Calu3 (cell line): ENCODE measurements around the gene COX6B2. TPM values are rescaled to one million over a fixed set of nuclear protein-coding genes. Genes with fewer than 3 reads are reported as not detected.

Experiments
- BruUV-seq: library from RNA; stranded (reverse); fragments of 400-500 nt; replicated peaks from 2 replicates; lab custom pipeline; 2021; lab: Mats Ljungman, UMichigan
- CTCF ChIA-PET: fragments of 300-600 bp; sonication (Branson Sonifier 250); formaldehyde crosslinking; loops from one replicate; lab custom pipeline; 2022; ENCODE audit warnings: antibody characterized with exemption; lab: Charles Lee
- DNase-seq: peaks from one replicate; pipeline ENCODE4 v3.0.0; 2022
- H3K27ac Mint-ChIP-seq: one replicate; pipeline ENCODE4 v1.8.0; 2022; ENCODE audit warnings: mixed read lengths; ENCODE audit not compliant: unreplicated experiment
- H3K27me3 Mint-ChIP-seq: one replicate; pipeline ENCODE4 v1.8.0; 2022; ENCODE audit warnings: mixed read lengths; ENCODE audit not compliant: unreplicated experiment
- H3K36me3 Mint-ChIP-seq: one replicate; pipeline ENCODE4 v1.8.0; 2022; ENCODE audit warnings: mild to moderate bottlenecking, moderate library complexity, mixed read lengths; ENCODE audit not compliant: insufficient read depth, unreplicated experiment
- H3K4me1 Mint-ChIP-seq: one replicate; pipeline ENCODE4 v1.8.0; 2022; ENCODE audit warnings: mild to moderate bottlenecking, low read depth, mixed read lengths; ENCODE audit not compliant: unreplicated experiment
- H3K4me3 Mint-ChIP-seq: one replicate; pipeline ENCODE4 v1.8.0; 2022; ENCODE audit warnings: mild to moderate bottlenecking, low read depth, moderate library complexity, mixed read lengths; ENCODE audit not compliant: unreplicated experiment
- H3K9me3 Mint-ChIP-seq: one replicate; pipeline ENCODE4 v1.8.0; 2022; ENCODE audit warnings: low read depth, mixed read lengths; ENCODE audit not compliant: unreplicated experiment
- intact Hi-C: fragments of 100-400 bp; cut with micrococcal nuclease; formaldehyde crosslinking; loops from one replicate; pipeline ENCODE4 v1.10.0; 2022; ENCODE audit not compliant: unreplicated experiment
- total RNA-seq: library from RNA; stranded (reverse); gene quantifications from 2 replicates; pipeline ENCODE4 v1.2.3, GENCODE V29; 2022
- TF ChIP-seq, protein P1 (sequence below): fragments of 200-600 bp; IDR thresholded peaks from one replicate; pipeline ENCODE4 v1.8.0; 2022; ENCODE audit warnings: antibody characterized with exemption; ENCODE audit not compliant: unreplicated experiment

COX6B2 gene
- total RNA-seq, 1 experiment from 2014 or later: 3.4 TPM

GRCh38 chr19:55311797-55312196 lies 42.7 kb downstream of the COX6B2 start:
- H3K4me3 Mint-ChIP-seq: no peak overlapping the region
- no TSS peak for BruUV-seq
- TF ChIP-seq, protein P1, sequence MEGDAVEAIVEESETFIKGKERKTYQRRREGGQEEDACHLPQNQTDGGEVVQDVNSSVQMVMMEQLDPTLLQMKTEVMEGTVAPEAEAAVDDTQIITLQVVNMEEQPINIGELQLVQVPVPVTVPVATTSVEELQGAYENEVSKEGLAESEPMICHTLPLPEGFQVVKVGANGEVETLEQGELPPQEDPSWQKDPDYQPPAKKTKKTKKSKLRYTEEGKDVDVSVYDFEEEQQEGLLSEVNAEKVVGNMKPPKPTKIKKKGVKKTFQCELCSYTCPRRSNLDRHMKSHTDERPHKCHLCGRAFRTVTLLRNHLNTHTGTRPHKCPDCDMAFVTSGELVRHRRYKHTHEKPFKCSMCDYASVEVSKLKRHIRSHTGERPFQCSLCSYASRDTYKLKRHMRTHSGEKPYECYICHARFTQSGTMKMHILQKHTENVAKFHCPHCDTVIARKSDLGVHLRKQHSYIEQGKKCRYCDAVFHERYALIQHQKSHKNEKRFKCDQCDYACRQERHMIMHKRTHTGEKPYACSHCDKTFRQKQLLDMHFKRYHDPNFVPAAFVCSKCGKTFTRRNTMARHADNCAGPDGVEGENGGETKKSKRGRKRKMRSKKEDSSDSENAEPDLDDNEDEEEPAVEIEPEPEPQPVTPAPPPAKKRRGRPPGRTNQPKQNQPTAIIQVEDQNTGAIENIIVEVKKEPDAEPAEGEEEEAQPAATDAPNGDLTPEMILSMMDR: no peak
- H3K36me3 Mint-ChIP-seq: no peaks in the 10 kb centered on the region
- H3K27ac Mint-ChIP-seq: no peak overlapping the region
- H3K9me3 Mint-ChIP-seq: no peaks in the 10 kb centered on the region
- no peaks in the 10 kb centered on the region for H3K27me3 Mint-ChIP-seq
- H3K4me1 Mint-ChIP-seq: no peaks in the 10 kb centered on the region
- intact Hi-C loops: no loop called here
- CTCF ChIA-PET: no interaction called here
- DNase-seq: no peak

- intact Hi-C loops: no loop called here
- TF ChIP-seq, protein P1: no peak
- no peak overlapping the region for H3K4me3 Mint-ChIP-seq
- BruUV-seq: no TSS peak
- CTCF ChIA-PET: no interaction called here
- no peaks in the 10 kb centered on the region for H3K4me1 Mint-ChIP-seq
- no peaks in the 10 kb centered on the region for H3K27me3 Mint-ChIP-seq
- no peaks in the 10 kb centered on the region for H3K36me3 Mint-ChIP-seq
- DNase-seq: no peak
- H3K9me3 Mint-ChIP-seq: no peaks in the 10 kb centered on the region
- no peak overlapping the region for H3K27ac Mint-ChIP-seq
Measured at GRCh38 chr19:55311397-55311796, 43.1 kb downstream of the COX6B2 start.

- no peaks in the 10 kb centered on the region for H3K27me3 Mint-ChIP-seq
Measured at GRCh38 chr19:55310498-55310897, 44.0 kb downstream of the COX6B2 start.

DNA sequence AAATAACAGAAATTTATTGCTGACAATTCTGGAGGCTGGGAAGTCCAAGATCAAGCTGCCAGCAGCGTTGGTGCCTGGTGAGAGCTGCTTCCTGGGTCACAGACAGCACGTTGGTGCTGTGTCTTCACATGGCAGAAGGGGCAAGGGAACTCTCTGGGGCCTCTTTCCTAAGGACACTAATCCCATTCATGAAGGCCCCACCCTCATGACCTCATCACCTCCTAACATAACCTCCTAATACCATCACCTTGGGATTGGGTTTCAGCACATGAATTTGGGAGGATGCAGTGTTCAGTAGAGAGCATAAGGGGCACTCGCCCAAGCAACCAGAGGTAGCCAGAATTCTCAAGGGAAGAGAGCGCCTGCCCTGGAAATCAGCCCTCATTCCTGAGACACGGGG lies 45.1 kb downstream of the COX6B2 start:
- H3K36me3 Mint-ChIP-seq: no peaks in the 10 kb centered on the region
- no peaks in the 10 kb centered on the region for H3K4me1 Mint-ChIP-seq
- intact Hi-C loops: no loop called here
- H3K27ac Mint-ChIP-seq: no peak overlapping the region
- H3K9me3 Mint-ChIP-seq: no peaks in the 10 kb centered on the region
- CTCF ChIA-PET: no interaction called here
- H3K27me3 Mint-ChIP-seq: no peaks in the 10 kb centered on the region
- H3K4me3 Mint-ChIP-seq: no peak overlapping the region
- TF ChIP-seq, protein P1: no peak
- DNase-seq: no peak
- BruUV-seq: no TSS peak

More at GRCh38 chr19:55310498-55310897, 44.0 kb downstream of the COX6B2 start:
- intact Hi-C loops: no loop called here
- no TSS peak for BruUV-seq
- Mint-ChIP-seq H3K9me3 (no peaks in the 10 kb centered on the region), H3K4me3 (no peak overlapping the region), H3K36me3 (no peaks in the 10 kb centered on the region), H3K27ac (no peak overlapping the region), H3K4me1 (no peaks in the 10 kb centered on the region)
- TF ChIP-seq, protein P1: no peak
- CTCF ChIA-PET: no interaction called here
- DNase-seq: no peak
